ENCODE results near the gene F10. TPM values are rescaled to one million over a fixed set of nuclear protein-coding genes. Genes with fewer than 3 reads are reported as not detected.
A peak's percentile ranks its signal among the peaks of the same experiment; 100 is the strongest.

The F10 gene
- total and polyA plus RNA-seq, 2 of the 13 experiments (the other 11 are each of a cell fraction or from before 2014, with no cell fraction given): 58.4 to 237 TPM

GRCh38 chr13:113169277-113170272 is 47.0 kb downstream of the F10 start (continued):
- TF ChIP-seq BCLAF1 (IDR thresholded peaks at IDR 0.05) (no peak), ZFP36L1 (CRISPR knock-in tag; IDR thresholded peaks at IDR 0.05) (no peak; the same call in 1 of the 2 replicates), PPARG (CRISPR knock-in tag; conservative IDR thresholded peaks at IDR 0.05) (no peak), PRDM10 (CRISPR knock-in tag; IDR thresholded peaks at IDR 0.05; ENCODE audit: low read depth) (0 out of 2 replicates have a peak, but pooled peaks have one; percentile 9), DRAP1 (CRISPR knock-in tag; IDR thresholded peaks at IDR 0.05) (no peak), HNRNPH1 (optimal IDR thresholded peaks at IDR 0.05; ENCODE audit: low read depth, low read length) (no peak), ZC3H13 (CRISPR knock-in tag; IDR thresholded peaks at IDR 0.05) (no peak), GABPA (IDR thresholded peaks at IDR 0.05; ENCODE audit: low read depth, low read length) (no peak), GABPA (CRISPR knock-in tag; IDR thresholded peaks at IDR 0.05; ENCODE audit: low read depth) (peak; percentile 52; the same call in 1 of the 2 replicates), ARHGAP35 (CRISPR knock-in tag; IDR thresholded peaks at IDR 0.05; ENCODE audit: borderline replicate concordance) (no peak), ZUFSP (CRISPR knock-in tag; IDR thresholded peaks at IDR 0.05; ENCODE audit: borderline replicate concordance) (no peak), SNAPC4 (CRISPR knock-in tag; IDR thresholded peaks at IDR 0.05) (no peak), ERF (CRISPR knock-in tag; IDR thresholded peaks at IDR 0.05) (peak; percentile 41; the same call in 1 of the 2 replicates)
